ENCODE results near the gene TARBP1. TPM values are rescaled to one million over a fixed set of nuclear protein-coding genes. Genes with fewer than 3 reads are reported as not detected.
"Not testable (repeated sequence)": the region's sequence is repeated elsewhere in the genome, so short reads cannot be mapped to it uniquely, and the experiment has no call there.

Gene TARBP1
- total and polyA plus RNA-seq, 2 of the 4 experiments (the other 2 are of a cell fraction), result 10.6 to 17.7 TPM

- TF ChIP-seq, protein P1, sequence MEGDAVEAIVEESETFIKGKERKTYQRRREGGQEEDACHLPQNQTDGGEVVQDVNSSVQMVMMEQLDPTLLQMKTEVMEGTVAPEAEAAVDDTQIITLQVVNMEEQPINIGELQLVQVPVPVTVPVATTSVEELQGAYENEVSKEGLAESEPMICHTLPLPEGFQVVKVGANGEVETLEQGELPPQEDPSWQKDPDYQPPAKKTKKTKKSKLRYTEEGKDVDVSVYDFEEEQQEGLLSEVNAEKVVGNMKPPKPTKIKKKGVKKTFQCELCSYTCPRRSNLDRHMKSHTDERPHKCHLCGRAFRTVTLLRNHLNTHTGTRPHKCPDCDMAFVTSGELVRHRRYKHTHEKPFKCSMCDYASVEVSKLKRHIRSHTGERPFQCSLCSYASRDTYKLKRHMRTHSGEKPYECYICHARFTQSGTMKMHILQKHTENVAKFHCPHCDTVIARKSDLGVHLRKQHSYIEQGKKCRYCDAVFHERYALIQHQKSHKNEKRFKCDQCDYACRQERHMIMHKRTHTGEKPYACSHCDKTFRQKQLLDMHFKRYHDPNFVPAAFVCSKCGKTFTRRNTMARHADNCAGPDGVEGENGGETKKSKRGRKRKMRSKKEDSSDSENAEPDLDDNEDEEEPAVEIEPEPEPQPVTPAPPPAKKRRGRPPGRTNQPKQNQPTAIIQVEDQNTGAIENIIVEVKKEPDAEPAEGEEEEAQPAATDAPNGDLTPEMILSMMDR (conservative IDR thresholded peaks at IDR 0.05; ENCODE audit: low read depth, low read length), result no peak
These were observed 97.1 kb downstream of the TARBP1 start (continued) for GRCh38 chr1:234381699-234382555.

- H3K18ac ChIP-seq (ENCODE audit: low read depth, low read length); H3K56ac ChIP-seq (ENCODE audit: extremely low read depth, insufficient read depth, low read length); H2BK15ac ChIP-seq (ENCODE audit: low read depth, low read length); intact Hi-C loops (cut with micrococcal nuclease); H3K14ac ChIP-seq (replicated peaks; ENCODE audit: low read depth, low read length); H3K27me3 ChIP-seq (ENCODE audit: control insufficient read depth, insufficient read depth, low read length); ATAC-seq (ENCODE audit: low read depth); H2AFZ ChIP-seq (replicated peaks; ENCODE audit: low read length, poor library complexity); BruUV-seq (replicated peaks); H4K20me1 ChIP-seq (ENCODE audit: insufficient read depth, low read length); H3K9me1 ChIP-seq (ENCODE audit: insufficient read depth, low read length); H2BK120ac ChIP-seq (ENCODE audit: low read depth, low read length); H2AK9ac ChIP-seq (replicated peaks; ENCODE audit: low read depth, low read length, poor library complexity); H3K4me2 ChIP-seq (ENCODE audit: low read depth, low read length); H3K27ac ChIP-seq (ENCODE audit: insufficient read depth, low read length); H2AK5ac ChIP-seq (ENCODE audit: low read depth, low read length); DNase-seq; H2BK20ac ChIP-seq (ENCODE audit: low read depth, low read length); H4K5ac ChIP-seq (ENCODE audit: low read depth, low read length); H2BK5ac ChIP-seq (ENCODE audit: low read depth, low read length, poor library complexity, severe bottlenecking); CTCF ChIA-PET; dilution Hi-C loops (cut with HindIII; ENCODE audit: low sequenced_read_pairs, unreplicated experiment); H4K8ac ChIP-seq (ENCODE audit: low read depth in 2 of 2, low read length in 2 of 2); H3K4ac ChIP-seq (ENCODE audit: low read depth, low read length); H3K23ac ChIP-seq (ENCODE audit: low read depth, low read length); H4K91ac ChIP-seq (ENCODE audit: insufficient read depth, low read depth, low read length); in situ Hi-C loops (cut with MboI; ENCODE audit: low sequenced_read_pairs); H3K9ac ChIP-seq (ENCODE audit: low read depth, low read length); H3K9me3 ChIP-seq (ENCODE audit: control insufficient read depth, insufficient read depth, low read length); POLR2A ChIA-PET (ENCODE audit: unreplicated experiment); H3K4me1 ChIP-seq (ENCODE audit: control insufficient read depth, insufficient read depth, low read length); H3K4me3 ChIP-seq (ENCODE audit: insufficient read depth, low read depth, low read length): not testable (repeated sequence)
- peaks cover 24% of the 10 kb centered on the region for H3K36me3 ChIP-seq (ENCODE audit: control insufficient read depth, insufficient read depth, low read length)
- no CpG with 5 or more reads among the region's 5 CpGs for WGBS, 2 experiments (ENCODE audit: extremely low coverage in 2 of 2, insufficient read length in 1 of 2)
- H3K79me1 ChIP-seq (ENCODE audit: low read depth in 1 of 2, low read length in 2 of 2), result peaks cover 12 to 25% of the 10 kb centered on the region in 2 experiments
These were observed 99.3 kb downstream of the TARBP1 start for GRCh38 chr1:234379591-234380109.

All from IMR-90 (cell line).